ENCODE measurements around the gene FAM118A.
"Not testable (repeated sequence)": the region's sequence is repeated elsewhere in the genome, so short reads cannot be mapped to it uniquely, and the experiment has no call there.

Gene FAM118A

GRCh38 chr22:45281010-45281409 lies 28.7 kb upstream of the FAM118A start:
- DNase-seq (ENCODE audit: low read depth in 2 of 2), result no peak

GRCh38 chr22:45284705-45285262 lies 24.9 kb upstream of the FAM118A start, which contains the start of gene UPK3A:
UPK3A (plus strand) TSS chr22:45284949; CDS start chr22:45285014, 65 bp downstream.
- DNase-seq (ENCODE audit: low read depth in 2 of 2), result peak in 1 of 2 donors; percentile 52

- no peak for DNase-seq (ENCODE audit: low read depth in 2 of 2)
Observed at GRCh38 chr22:45285263-45286058, 24.3 kb upstream of the FAM118A start.

GRCh38 chr22:45286854-45287551 lies 22.7 kb upstream of the FAM118A start:
- no peak for DNase-seq (ENCODE audit: low read depth in 2 of 2)

GRCh38 chr22:45290410-45290936 lies 19.3 kb upstream of the FAM118A start:
- DNase-seq (ENCODE audit: low read depth in 2 of 2), result no peak

- DNase-seq (ENCODE audit: low read depth in 2 of 2), result no peak
Observed at GRCh38 chr22:45291061-45291930, 18.4 kb upstream of the FAM118A start.

GRCh38 chr22:45291931-45292290 lies 17.8 kb upstream of the FAM118A start:
- DNase-seq (ENCODE audit: low read depth in 2 of 2), result no peak

GRCh38 chr22:45292731-45293442 lies 16.8 kb upstream of the FAM118A start:
- DNase-seq (ENCODE audit: low read depth in 2 of 2), result no peak

GRCh38 chr22:45294030-45294429 lies 15.7 kb upstream of the FAM118A start:
- no peak for DNase-seq (ENCODE audit: low read depth in 2 of 2)

- not testable (repeated sequence) for DNase-seq (ENCODE audit: low read depth in 2 of 2)
Observed at GRCh38 chr22:45295004-45295403, 14.7 kb upstream of the FAM118A start.

- DNase-seq (ENCODE audit: low read depth in 2 of 2), result no peak
Observed at GRCh38 chr22:45295492-45295891, 14.2 kb upstream of the FAM118A start.

- no peak for DNase-seq (ENCODE audit: low read depth in 2 of 2)
Observed at GRCh38 chr22:45296628-45297297, 13.0 kb upstream of the FAM118A start.

GRCh38 chr22:45298934-45299505 lies 10.7 kb upstream of the FAM118A start:
- no peak for DNase-seq (ENCODE audit: low read depth in 2 of 2)

GRCh38 chr22:45302751-45303150 lies 7.0 kb upstream of the FAM118A start:
- DNase-seq (ENCODE audit: low read depth in 2 of 2), result no peak

GRCh38 chr22:45303181-45303580 lies 6.6 kb upstream of the FAM118A start:
- no peak for DNase-seq (ENCODE audit: low read depth in 2 of 2)

- DNase-seq (ENCODE audit: low read depth in 2 of 2), result no peak
Observed at GRCh38 chr22:45304971-45305370, 4.8 kb upstream of the FAM118A start.

GRCh38 chr22:45305456-45306075 lies 4.2 kb upstream of the FAM118A start:
- DNase-seq (ENCODE audit: low read depth in 2 of 2), result no peak

GRCh38 chr22:45306139-45306538 lies 3.6 kb upstream of the FAM118A start:
- DNase-seq (ENCODE audit: low read depth in 2 of 2), result no peak

GRCh38 chr22:45308391-45308956 lies 1.3 kb upstream of the FAM118A start:
- DNase-seq (ENCODE audit: low read depth in 2 of 2), result no peak
